NCI-H2171 (cell line): ENCODE data around the gene RAB3IL1.
"Not testable (repeated sequence)": the region's sequence is repeated elsewhere in the genome, so short reads cannot be mapped to it uniquely, and the experiment has no call there.

Experiments
- DNase-seq: peaks from one replicate; lab custom pipeline; 2025; lab: John Stamatoyannopoulos, UW

Gene RAB3IL1

GRCh38 chr11:61917334-61918109 lies at the start of gene RAB3IL1:
Gene RAB3IL1 (minus strand): TSS chr11:61917566. CDS start chr11:61917367, 199 bp downstream.
- DNase-seq, result no peak

DNA sequence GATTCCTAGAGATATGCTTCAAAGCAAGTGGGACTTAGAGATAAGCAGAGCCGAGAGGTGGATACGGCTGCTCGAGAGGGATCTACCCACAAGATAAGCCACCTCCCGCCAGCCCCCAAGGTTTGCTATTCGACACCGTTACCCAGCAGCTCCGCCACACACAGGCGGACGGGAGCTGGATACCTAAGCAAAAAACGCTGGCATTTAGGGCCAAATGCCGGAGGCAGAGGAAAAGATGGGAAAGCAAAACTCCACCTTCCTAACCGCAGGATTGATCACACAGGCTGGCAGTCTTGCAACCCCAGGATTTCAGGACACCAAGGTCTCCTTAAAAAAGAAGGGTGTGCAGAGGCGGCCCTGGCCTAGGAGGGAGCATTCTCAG lies 49.4 kb upstream of the RAB3IL1 start:
- no peak for DNase-seq

GRCh38 chr11:61964666-61965271 lies 47.4 kb upstream of the RAB3IL1 start:
- DNase-seq, result not testable (repeated sequence)

- DNase-seq, result no peak
These were observed 46.8 kb upstream of the RAB3IL1 start for GRCh38 chr11:61964058-61964665.

DNA sequence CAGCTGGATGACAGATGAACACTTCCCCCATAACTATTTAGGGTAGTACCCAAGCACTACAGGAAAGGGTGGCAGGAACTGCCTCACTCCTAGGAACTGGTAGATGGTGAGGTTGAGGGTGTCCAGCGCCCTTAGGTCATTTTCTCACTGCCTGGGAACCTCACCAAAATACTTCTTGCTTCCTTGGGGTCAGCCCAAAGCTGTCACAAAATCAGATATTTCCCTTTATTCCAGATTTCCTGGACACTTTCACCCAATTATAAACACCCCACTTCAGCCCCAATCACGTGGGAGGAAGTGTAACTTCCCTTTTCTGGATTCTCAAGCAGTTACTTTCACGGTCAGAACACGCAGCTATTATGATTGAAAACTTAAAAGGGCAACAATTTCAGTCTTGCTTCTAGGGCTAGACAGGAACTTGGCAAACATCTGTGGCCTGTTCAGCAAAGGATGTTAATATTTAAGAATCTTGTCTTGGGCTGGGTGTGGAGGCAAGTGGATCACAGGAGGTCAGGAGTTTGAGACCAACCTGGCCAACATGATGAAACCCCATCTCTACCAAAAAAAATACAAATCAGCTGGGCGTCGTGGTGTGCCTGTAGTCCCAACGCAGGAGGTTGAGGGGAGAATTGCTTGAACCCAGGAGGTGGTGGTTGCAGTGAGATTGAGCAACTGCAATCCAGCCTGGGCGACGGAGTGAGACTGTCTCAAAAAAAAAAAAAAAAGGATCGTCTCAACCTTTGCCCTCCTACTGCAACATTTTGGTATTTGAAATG lies 46.1 kb upstream of the RAB3IL1 start:
- DNase-seq, result no peak

DNA sequence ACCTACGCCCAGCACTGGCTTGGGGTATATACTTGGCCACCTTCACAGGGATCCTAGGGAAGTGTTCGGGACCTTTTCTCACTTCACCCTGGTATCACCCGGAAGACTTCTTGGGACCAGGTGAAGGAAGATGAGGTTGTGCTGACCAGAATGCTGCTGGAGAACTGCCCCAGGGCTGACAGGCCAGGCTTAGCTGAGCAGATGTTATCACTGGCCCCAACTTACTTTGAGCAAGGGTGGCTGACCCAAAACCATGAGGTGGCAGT lies 45.6 kb upstream of the RAB3IL1 start:
- DNase-seq, result no peak

DNA sequence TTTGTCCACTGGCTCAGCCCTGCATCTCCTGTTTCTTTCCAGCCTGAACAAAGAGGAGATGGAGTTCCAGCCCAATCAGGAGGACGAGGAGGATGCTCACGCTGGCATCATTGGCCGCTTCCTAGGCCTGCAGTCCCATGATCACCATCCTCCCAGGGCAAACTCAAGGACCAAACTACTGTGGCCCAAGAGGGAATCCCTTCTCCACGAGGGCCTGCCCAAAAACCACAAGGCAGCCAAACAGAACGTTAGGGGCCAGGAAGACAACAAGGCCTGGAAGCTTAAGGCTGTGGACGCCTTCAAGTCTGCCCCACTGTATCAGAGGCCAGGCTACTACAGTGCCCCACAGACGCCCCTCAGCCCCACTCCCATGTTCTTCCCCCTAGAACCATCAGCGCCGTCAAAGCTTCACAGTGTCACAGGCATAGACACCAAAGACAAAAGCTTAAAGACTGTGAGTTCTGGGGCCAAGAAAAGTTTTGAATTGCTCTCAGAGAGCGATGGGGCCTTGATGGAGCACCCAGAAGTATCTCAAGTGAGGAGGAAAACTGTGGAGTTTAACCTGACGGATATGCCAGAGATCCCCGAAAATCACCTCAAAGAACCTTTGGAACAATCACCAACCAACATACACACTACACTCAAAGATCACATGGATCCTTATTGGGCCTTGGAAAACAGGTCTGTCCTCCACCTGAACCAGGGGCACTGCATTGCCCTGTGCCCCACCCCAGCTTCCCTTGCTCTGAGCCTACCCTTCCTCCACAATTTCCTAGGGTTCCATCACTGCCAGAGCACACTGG lies 45.0 kb upstream of the RAB3IL1 start:
- DNase-seq, result no peak

GRCh38 chr11:61961570-61962212 lies 44.3 kb upstream of the RAB3IL1 start:
- no peak for DNase-seq

- DNase-seq, result no peak
These were observed 43.2 kb upstream of the RAB3IL1 start for GRCh38 chr11:61960532-61960931.

GRCh38 chr11:61959678-61960077 lies 42.3 kb upstream of the RAB3IL1 start:
- no peak for DNase-seq

- no peak for DNase-seq
These were observed 41.7 kb upstream of the RAB3IL1 start for GRCh38 chr11:61959114-61959513.

GRCh38 chr11:61958590-61958989 lies 41.2 kb upstream of the RAB3IL1 start:
- DNase-seq, result no peak

GRCh38 chr11:61957021-61957770 lies 39.8 kb upstream of the RAB3IL1 start:
- no peak for DNase-seq

GRCh38 chr11:61956191-61957020 lies 39.0 kb upstream of the RAB3IL1 start:
- no peak for DNase-seq

- DNase-seq, result no peak
These were observed 38.2 kb upstream of the RAB3IL1 start for GRCh38 chr11:61955422-61956135.

DNA sequence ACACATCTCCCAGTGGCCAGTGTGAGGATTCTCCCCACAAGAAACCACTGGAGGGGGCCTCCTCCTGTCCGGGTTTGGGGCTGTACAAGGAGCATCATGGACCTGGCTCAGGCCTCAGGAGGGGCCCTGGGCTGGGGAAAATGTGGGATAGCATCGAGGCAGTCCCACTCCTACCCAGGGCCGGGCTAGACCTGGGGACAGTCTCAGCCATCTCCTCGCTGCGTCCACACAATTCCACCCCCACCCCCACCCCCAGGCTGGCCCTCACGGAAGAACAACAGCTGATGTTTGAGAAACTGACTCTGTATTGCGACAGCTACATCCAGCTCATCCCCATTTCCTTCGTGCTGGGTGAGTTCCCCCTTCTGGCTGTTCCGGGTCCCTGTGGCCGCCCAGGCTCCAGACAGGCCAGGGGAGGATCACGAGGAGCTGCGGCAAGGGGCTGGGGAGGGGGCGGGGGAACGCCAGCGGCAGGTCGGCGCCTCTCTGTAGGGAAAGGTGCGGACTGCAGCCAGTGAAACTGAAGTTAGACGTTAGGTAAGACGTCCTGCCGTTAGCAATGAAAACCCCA lies 37.6 kb upstream of the RAB3IL1 start:
- no peak for DNase-seq

- no peak for DNase-seq
These were observed 36.9 kb upstream of the RAB3IL1 start for GRCh38 chr11:61954106-61954850.

- DNase-seq, result not testable (repeated sequence)
These were observed 36.3 kb upstream of the RAB3IL1 start for GRCh38 chr11:61953632-61954031.
